GM20431 (cell line): ENCODE measurements around the gene TTC23.
"Not testable (repeated sequence)": the region's sequence is repeated elsewhere in the genome, so short reads cannot be mapped to it uniquely, and the experiment has no call there.

Source experiments
- in situ Hi-C: fragments of 300-500 bp; cut with MseI, MboI; formaldehyde crosslinking; loops from one replicate; pipeline ENCODE4 v1.15.0; 2020; ENCODE audit warnings: low sequenced_read_pairs; ENCODE audit not compliant: unreplicated experiment

The TTC23 gene

GRCh38 chr15:99210334-99210733, 39.0 kb downstream of the TTC23 start:
- in situ Hi-C loops = loop anchor here (10.0 kb wide), 1 partner anchor 116 kb away; no protein-coding TSS in a partner anchor

- in situ Hi-C loops = no loop called here
Observed at GRCh38 chr15:99209326-99209725, 40.1 kb downstream of the TTC23 start.

GRCh38 chr15:99207672-99208071, 41.7 kb downstream of the TTC23 start:
- in situ Hi-C loops = no loop called here

GRCh38 chr15:99202176-99202552, 47.2 kb downstream of the TTC23 start:
- in situ Hi-C loops = no loop called here

- in situ Hi-C loops = no loop called here
Observed at GRCh38 chr15:99201408-99202175, 47.8 kb downstream of the TTC23 start.

- in situ Hi-C loops = no loop called here
Observed at GRCh38 chr15:99197856-99198255, 51.5 kb downstream of the TTC23 start.

GRCh38 chr15:99192181-99192580, 57.2 kb downstream of the TTC23 start:
- in situ Hi-C loops = not testable (repeated sequence)

GRCh38 chr15:99187936-99188335, 61.4 kb downstream of the TTC23 start:
- in situ Hi-C loops = no loop called here

- in situ Hi-C loops = no loop called here
Observed at GRCh38 chr15:99185414-99186130, 63.8 kb downstream of the TTC23 start.

GRCh38 chr15:99182791-99183190, 66.6 kb downstream of the TTC23 start:
- in situ Hi-C loops = no loop called here

- in situ Hi-C loops = no loop called here
Observed at GRCh38 chr15:99181545-99181971, 67.8 kb downstream of the TTC23 start.

GRCh38 chr15:99180964-99181306, 68.4 kb downstream of the TTC23 start:
- in situ Hi-C loops = no loop called here

GRCh38 chr15:99180086-99180963, 69.1 kb downstream of the TTC23 start:
- in situ Hi-C loops = no loop called here

- in situ Hi-C loops = no loop called here
Observed at GRCh38 chr15:99177679-99178078, 71.7 kb downstream of the TTC23 start.

- in situ Hi-C loops = no loop called here
Observed at GRCh38 chr15:99176757-99177156, 72.6 kb downstream of the TTC23 start.

- in situ Hi-C loops = no loop called here
Observed at GRCh38 chr15:99174567-99175395, 74.6 kb downstream of the TTC23 start.

- in situ Hi-C loops = no loop called here
Observed at GRCh38 chr15:99172989-99173388, 76.4 kb downstream of the TTC23 start.

- in situ Hi-C loops = no loop called here
Observed at GRCh38 chr15:99172171-99172570, 77.2 kb downstream of the TTC23 start.

GRCh38 chr15:99170476-99171065, 78.8 kb downstream of the TTC23 start:
- in situ Hi-C loops = no loop called here
